HG03135 (cell line): ENCODE measurements around the gene VIM.
"Not testable (repeated sequence)": the region's sequence is repeated elsewhere in the genome, so short reads cannot be mapped to it uniquely, and the experiment has no call there.

Source experiments
- ATAC-seq: cut with Tn5 transposase; IDR thresholded peaks from one replicate; pipeline ENCODE4 v1.9.1; 2021; ENCODE audit warnings: mild to moderate bottlenecking, moderate library complexity; ENCODE audit not compliant: unreplicated experiment

Gene VIM

DNA sequence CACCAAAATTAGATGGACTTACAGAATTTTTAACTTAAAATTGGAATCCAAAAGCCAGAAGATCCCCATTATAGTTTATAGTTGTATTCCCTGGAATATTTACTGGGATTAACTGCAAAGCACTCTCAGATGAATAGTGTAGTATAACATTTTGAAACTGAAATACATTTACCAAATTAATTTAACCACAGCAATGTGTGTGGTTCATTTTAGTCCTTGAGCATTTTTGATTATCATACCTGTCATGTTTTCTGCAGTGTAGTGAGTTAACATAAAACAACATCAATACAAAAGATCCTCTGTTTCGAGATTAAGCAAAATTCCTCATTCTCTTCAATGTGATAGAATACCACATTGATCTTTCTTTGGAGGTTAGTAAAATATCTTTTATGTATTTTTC is 3.7 kb downstream of the VIM start:
- no peak for ATAC-seq

DNA sequence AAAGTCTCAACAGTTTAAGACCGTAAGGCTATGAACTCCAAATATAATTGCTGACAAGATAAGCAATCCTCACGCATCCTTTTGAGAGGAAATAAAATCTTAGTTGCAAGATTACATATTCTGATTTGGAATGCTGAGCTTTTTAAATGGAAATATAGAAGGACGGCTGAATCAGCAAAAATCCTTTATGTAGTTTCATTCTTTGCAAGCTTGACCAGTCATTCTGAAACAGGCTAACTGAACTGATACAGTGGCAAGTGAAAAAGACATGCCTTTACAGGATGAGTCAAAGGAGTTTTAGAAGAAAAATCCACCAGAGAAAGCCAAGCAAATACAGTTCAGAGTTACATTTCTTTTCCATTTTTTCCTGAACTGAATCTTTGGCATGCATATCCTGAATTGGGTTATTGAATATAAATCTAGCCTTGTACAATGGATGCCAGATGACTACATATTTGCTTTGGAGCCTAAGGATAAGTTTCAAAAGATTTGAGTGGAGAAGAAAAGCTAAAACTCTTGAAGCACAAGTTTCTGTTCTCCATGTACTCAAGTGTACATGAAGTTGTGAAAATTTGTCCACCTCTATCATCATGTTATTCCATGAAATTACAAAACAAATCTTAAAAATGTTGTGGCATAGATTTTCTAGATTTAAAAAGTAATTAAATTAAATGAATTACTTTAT is 4.4 kb downstream of the VIM start:
- no peak for ATAC-seq

DNA sequence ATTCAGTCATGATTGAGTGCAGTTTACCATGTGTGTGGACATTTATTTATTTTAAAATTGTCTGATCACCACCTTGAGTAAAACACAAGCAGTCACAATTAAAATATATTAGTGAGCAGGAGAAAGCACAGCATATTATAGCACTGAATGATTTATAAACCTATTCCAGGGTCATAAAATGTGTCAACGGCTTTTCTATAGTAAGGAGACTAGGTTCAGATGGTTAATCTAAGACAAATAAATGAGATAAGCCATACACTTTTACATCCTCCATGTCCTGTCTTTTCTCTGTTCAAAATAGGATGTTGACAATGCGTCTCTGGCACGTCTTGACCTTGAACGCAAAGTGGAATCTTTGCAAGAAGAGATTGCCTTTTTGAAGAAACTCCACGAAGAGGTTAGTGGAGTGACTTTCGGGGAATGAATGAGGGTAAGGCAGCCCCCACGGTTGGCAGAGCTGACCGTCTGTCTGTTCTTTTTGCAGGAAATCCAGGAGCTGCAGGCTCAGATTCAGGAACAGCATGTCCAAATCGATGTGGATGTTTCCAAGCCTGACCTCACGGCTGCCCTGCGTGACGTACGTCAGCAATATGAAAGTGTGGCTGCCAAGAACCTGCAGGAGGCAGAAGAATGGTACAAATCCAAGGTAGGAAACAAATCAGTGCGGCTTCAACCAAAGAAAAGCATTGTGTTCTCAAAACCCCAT is 5.4 kb downstream of the VIM start:
- no peak for ATAC-seq

DNA sequence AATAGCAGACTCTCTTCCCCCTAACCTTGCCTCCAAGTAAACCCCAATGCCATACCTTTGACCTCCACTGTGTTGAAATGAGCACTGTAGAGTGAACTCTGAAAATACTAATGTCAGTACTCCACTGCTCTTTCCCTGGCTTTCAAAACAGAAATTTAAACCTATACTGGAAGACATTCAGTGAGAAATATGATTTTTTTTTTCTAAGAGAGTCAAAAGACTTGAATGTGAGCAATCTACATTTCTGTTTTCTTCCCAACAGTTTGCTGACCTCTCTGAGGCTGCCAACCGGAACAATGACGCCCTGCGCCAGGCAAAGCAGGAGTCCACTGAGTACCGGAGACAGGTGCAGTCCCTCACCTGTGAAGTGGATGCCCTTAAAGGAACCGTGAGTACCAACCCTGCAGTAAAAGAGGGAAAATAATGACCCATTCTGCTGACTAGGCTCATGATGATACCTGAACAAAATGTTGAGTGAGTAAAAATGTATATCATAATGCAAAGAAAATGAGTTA is 6.4 kb downstream of the VIM start:
- ATAC-seq, result no peak

DNA sequence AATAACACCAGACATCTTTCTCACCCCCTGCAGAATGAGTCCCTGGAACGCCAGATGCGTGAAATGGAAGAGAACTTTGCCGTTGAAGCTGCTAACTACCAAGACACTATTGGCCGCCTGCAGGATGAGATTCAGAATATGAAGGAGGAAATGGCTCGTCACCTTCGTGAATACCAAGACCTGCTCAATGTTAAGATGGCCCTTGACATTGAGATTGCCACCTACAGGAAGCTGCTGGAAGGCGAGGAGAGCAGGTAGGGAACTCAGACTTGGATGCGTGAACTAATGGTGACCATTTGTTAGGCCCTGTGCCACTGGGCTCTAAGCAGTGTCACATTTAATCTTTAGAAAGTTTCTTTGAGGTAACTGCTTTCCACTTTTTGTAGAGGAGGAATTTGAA is 7.1 kb downstream of the VIM start:
- ATAC-seq, result no peak

DNA sequence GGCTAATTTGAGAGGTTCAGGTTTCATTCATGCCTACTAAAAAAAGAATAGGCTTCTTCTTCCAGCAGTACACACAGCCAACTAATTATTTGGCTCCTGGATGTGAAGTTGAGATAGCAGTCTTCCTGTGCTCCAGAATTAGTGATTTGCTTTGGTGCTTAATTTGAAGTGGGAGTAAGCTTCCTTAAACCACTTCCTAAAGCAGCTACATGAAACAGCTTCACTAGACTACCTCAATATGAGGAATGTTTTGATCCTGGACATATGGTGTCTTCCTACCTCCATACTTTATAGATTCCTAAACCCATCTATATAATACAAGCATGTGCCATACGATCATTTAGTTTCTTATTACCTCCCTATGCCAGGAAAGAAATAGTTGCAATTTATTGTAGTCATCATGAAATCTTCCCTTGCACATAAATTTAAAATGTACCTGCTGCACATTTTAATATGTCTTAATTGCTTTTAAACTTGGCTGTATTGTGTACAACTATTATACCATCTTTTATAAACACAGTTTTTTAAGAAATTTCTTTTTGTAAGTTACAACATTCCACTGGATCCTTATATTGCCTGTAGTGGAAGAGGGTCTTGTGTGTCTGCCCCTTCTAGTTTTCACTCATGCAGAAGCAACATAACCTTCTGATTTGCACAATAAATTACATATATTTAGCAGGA is 8.6 kb downstream of the VIM start:
- no peak for ATAC-seq

DNA sequence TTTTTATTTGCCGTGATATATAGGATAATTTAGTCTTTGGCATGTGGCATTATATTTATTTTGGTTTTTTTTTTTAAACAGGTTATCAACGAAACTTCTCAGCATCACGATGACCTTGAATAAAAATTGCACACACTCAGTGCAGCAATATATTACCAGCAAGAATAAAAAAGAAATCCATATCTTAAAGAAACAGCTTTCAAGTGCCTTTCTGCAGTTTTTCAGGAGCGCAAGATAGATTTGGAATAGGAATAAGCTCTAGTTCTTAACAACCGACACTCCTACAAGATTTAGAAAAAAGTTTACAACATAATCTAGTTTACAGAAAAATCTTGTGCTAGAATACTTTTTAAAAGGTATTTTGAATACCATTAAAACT is 9.1 kb downstream of the VIM start:
- no peak for ATAC-seq

DNA sequence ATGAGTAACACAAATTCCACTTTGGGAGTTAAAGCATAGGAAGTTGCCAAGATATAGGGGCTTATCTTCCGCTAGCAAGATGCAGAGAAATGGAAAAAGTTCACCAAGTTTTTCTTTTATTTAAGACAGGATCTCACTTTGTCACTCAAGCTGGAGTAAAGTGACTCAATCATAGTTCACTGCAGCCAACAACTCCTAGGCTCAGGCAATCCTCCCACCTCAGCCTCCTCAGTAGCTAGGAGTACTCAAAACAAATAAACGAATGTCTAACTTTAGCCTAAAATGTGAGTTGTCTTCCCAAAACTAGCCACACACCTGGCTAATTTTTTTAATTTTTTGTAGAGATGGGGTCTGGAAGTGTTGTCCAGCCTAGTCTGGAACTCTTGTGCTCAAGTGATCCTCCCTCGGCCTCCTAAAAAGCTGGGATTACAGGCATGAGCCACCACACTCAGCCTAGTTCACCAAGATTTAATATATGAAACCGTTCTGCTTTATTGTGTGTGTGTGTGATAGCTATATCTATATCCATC is 9.9 kb downstream of the VIM start:
- ATAC-seq, result no peak

DNA sequence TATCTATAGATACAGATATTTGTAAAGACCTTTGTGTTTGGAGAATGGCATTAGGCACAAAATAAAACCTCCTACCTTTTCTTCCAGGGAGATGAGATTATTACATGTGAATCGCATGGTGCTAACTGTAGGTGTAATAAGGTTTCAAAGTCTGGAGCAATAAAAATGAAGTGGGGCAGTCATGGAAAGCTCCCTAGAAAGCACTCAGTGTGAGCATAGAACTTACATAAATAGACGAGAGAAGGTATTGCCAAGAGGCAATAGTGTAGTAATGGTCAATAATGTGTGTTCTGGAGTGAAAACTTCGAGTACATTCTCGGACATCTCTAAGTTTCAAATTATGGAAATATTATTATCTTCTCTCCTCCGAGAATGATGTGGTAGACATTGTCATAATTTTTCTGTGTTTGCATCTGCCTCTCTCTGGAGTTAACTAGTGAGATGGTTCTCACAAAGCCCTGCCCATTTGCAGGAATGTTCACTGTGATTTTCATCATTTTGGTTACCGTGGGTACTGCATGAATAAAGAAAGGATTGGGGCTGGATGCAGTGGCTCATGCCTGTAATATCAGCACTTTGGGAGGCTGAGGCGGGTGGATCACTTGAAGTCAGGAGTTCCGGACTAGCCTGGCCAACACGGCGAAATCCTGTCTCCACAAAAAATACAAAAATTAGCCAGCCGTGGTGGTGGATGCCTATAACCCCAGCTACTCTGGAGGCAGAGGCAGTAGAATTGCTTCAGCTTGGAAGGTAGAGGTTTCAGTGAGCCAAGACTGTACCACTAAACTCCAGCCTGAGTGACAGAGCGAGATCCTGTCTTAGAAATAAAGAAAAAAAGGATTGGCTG is 10.6 kb downstream of the VIM start:
- no peak for ATAC-seq

DNA sequence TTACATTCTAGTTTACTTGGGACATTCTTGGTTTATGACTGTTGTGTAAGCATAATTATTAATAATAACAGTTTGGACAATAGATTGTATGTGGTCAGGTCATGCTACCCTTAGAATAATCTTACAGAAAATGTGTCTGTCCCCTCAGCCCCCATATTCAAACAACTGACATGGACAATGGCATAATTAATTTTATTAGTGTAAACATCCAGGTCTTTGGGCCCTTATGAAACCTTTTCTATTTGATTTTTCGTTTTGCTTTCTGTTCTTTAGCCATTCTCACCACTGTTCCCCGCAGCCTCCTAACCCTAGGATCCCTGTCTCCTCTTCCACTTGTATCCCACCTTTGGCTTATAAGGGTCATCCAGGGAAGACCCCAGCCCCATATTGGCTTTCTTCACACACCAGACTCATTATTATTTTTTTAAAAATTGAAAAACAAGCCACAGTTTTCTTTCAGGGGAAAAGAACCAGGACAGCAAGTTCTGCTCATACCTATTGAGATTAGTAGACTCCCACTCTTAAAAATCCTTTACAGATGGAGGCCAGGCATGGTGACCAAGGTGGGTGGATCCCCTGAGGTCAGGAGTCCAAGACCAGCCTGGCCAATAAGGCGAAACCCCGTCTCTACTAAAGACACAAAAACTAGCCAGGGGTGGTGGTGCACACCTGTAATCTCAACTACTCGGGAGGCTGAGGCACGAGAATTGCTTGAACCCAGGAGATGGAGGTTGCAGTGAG is 11.5 kb downstream of the VIM start:
- ATAC-seq, result no peak

DNA sequence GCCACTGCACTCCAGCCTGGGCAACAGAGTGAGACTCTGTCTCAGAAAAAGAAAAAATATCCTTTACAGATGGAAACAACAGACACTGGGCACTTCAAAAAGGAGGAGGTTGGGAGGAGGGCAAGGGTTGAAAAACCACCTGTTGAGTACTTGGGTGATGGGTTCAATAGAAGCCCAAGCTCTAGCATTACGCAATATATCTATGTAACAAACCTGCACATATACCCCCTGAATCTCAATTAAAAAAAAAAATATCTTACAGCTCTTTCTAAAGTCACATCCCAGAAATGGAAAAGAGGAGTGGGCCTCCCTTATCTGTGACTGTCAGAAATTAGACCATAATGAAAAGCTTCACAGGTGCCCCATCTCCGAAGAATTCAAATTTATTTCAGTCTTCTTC is 12.1 kb downstream of the VIM start:
- ATAC-seq, result no peak

DNA sequence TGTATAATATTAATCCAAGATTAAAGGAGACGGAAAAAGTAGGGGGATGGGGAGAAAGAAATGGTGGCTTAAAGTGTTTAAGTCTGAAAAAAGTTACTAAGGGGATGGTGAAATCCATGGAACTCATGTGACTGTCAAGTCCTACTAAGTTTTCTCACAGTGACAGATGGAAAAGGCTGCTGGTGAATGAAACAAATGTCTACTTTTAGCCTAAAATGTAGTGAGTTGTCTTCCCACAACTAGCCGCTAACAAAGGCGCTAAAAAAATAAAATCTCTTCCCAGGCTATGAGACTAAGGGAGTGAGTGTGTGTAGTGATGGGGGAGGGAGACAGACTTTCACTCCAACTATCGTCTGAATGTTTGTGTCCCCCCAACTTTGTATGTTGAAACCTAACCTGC is 12.6 kb downstream of the VIM start:
- ATAC-seq, result no peak

DNA sequence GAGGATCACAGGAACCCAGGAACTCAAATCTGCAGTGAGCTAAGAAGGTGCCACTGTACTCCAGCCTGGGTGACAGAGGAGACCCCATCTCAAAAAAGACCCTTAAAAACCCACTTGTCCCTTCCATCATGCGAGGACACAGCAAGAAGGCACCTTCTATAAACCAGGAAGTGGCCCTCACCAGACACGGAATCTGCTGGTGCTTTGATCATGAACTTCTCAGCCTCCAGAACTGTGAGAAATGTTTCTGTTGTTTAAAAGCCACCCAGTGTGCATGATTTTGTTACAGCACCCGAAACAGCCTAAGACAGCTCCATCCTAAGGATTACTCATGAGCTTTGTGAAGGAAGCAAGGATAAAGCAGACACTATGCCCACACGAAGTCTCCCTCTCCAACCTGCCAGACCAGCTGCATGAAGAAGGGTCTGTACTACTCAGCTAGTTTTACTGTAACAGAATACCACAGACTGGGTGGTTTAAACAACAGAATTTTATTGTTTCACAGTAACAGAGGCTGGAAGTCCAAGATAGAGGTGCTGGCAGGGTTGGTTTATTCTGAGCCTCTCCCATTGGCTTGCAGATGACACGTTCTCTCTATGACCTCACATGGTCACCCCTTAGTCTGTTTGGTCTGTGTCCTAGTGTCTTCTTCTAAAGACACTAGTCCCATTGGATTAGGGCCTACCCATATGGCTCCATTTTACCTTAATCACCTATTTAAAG is 13.7 kb downstream of the VIM start:
- no peak for ATAC-seq

DNA sequence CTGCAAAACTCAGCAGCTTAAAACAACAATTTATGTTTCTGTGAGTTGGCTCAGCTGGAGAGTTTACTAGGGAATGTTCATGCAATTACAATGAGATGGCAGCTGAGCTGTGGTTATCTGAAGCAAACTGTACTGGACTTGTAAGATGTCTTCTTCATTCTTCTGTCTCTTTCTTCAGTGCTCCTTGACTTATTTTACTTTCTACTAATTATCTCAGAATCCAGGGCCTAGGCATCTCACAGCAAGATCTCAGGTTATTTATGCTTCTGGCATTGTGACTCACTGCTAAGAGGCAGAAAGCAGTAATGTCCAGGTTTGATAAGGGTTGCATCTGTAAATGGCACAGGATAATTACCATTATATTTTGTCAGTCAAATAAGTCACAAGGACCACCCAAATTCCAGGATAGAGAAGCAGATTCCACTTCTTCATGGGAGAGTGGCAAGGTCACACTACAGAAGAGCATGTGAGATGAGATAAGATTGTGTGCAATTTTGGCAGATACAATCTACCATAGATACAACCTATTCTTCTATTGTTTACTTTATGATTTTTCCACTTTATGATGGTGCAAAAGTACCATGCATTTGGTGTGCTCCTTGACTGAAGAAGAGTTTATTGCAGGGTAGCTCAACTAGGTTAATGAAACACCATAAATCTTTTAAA is 16.8 kb downstream of the VIM start:
- no peak for ATAC-seq

DNA sequence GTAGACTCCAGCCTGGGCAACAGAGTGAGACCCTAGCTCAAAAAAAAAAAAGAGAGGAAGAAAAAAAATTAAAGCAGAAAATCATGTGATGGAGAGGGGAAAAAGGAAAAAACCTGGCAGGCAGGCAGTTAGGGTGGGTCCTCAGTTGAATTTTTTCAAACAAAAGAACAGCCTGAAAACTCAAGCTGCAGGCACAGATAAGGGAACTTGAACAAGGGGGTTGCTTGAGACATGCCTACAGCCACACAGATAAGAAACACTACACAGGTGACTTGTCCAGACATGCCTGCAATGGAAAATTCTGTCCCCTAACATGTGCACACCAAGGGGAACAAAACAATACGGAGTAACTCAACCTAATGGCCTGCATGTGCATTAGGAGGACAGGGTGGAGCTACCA is 19.2 kb downstream of the VIM start:
- ATAC-seq, result no peak

DNA sequence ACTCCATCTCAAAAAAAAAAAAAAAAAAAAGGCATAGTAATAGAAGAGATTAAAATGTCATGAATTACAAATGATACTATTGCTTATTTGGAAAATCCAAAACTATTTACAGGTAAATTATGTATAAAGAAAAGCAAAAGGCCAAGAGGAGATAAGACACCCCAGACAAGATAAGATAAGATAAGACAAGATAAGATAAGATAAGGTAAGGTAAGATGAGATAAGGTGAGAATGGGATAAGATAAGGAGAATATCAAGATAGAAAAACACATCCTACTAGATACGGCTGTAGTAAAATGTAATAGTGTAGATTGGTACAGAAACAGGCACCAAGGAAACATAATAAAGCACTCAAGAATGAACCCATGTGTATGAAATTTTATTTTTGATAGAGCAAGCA is 20.9 kb downstream of the VIM start:
- ATAC-seq, result no peak

DNA sequence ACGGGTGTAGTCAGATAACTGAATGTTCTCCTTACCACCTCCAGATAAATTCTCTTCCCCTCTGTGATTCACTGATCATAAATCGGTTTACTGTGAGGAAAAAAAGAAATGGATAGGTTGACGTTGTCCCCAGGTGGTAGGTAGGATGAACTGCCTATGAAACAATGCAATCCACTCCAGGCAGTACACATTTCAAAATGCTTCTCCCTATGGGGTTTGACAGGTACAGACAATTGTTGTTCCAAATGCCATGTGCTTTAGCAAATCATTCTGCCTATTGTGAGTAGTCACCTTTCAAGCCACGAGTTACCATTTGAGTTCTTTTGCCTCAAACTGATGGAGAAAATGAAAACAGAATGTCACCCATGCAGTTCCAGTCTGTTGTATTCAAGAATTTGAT is 21.8 kb downstream of the VIM start:
- ATAC-seq, result no peak

DNA sequence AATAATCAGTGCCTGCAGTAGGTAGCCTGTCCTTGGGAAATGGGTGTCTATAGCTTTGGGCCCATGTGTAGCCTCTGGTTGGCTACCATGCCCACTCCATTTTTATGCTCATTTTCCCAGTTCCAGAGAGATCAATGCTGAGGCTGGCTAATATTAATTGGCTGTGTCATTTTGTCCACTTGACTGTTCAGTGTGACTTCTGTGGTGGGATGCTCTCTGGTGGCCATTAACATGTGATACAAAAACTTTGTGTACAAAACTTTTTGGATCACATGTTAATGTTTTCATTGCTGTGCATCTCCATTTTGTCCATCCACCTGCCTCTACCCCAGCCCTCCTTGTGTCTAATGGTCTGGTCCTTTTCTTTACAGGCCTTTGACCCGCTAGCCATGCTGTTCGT is 22.7 kb downstream of the VIM start:
- ATAC-seq, result no peak

DNA sequence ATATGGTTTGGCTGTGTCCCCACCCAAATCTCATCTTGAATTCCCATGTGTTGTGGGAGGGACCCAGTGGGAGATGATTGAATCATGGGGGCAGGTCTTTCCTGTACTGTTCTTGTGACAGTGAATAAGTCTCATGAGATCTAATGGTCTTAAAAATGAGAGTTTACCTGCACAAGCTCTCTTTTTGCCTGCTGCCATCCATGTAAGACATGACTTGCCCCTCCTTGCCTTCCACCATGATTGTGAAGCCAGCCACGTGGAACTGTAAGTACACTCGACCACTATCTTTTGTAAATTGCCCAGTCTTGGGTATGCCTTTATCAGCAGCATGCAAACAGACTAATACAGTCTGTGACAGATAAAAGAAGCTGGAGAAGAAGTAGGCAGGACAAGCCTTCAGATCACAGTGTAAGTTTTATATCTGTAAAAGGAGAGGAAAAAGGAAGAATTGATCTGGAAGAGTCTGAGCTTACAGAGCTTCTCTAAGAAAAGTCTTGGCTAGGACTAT is 26.6 kb downstream of the VIM start:
- ATAC-seq, result not testable (repeated sequence)
